ENCODE results near the gene PDPR.

- TF ChIP-seq CTCF (conservative IDR thresholded peaks at IDR 0.05 in 1 of 2, IDR thresholded peaks at IDR 0.05 in 1 of 2; ENCODE audit: low read depth in 1 of 2, low read length in 2 of 2), result no peak
- no peak for TF ChIP-seq EZH2 (IDR thresholded peaks at IDR 0.05; ENCODE audit: low read length, missing control alignments)
These were observed 38.6 kb downstream of the PDPR start for GRCh38 chr16:70152578-70153302.

Measured in fibroblast of lung (primary cell).